ENCODE results near the gene PDE11A. TPM values are rescaled to one million over a fixed set of nuclear protein-coding genes. Genes with fewer than 3 reads are reported as not detected.

PDE11A gene
- total RNA-seq, 4 donors from 2014 or later: 0.85 to 2.3 (median 2.1) TPM; not detected in 1

DNA sequence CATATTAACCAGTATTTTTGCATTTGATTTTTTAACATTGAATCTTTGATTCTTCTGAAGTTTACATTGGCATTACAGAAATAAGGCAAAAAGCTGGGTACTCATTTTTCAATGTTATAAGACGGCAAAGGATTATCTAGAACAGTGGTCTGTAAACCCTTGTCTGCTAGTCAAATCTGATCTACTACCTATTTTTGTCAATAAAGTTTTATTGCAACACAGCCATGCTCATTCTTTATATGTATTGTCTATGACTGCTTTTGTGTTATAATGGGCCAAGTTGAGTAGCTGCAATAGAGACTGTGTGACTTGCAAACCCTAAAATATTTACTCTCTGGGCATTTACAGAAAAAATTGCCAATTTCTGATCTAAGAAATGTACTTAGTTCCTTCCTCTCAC lies 181.0 kb downstream of the PDE11A start:
- TF ChIP-seq, protein P1, sequence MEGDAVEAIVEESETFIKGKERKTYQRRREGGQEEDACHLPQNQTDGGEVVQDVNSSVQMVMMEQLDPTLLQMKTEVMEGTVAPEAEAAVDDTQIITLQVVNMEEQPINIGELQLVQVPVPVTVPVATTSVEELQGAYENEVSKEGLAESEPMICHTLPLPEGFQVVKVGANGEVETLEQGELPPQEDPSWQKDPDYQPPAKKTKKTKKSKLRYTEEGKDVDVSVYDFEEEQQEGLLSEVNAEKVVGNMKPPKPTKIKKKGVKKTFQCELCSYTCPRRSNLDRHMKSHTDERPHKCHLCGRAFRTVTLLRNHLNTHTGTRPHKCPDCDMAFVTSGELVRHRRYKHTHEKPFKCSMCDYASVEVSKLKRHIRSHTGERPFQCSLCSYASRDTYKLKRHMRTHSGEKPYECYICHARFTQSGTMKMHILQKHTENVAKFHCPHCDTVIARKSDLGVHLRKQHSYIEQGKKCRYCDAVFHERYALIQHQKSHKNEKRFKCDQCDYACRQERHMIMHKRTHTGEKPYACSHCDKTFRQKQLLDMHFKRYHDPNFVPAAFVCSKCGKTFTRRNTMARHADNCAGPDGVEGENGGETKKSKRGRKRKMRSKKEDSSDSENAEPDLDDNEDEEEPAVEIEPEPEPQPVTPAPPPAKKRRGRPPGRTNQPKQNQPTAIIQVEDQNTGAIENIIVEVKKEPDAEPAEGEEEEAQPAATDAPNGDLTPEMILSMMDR (IDR thresholded peaks at IDR 0.05): no peak
- no peak for TF ChIP-seq POLR2A (IDR thresholded peaks at IDR 0.05)
- H3K36me3 ChIP-seq: no peaks in the 10 kb centered on the region
- H3K27me3 ChIP-seq: no peaks in the 10 kb centered on the region
- intact Hi-C loops (cut with DNase I; ENCODE audit: low total_unique reads): no loop called here
- H3K4me3 ChIP-seq: no peak overlapping the region
- DNase-seq: no peak
- H3K9me3 ChIP-seq: no peaks in the 10 kb centered on the region
- H3K27ac ChIP-seq: no peak overlapping the region
- no peaks in the 10 kb centered on the region for H3K4me1 ChIP-seq

DNA sequence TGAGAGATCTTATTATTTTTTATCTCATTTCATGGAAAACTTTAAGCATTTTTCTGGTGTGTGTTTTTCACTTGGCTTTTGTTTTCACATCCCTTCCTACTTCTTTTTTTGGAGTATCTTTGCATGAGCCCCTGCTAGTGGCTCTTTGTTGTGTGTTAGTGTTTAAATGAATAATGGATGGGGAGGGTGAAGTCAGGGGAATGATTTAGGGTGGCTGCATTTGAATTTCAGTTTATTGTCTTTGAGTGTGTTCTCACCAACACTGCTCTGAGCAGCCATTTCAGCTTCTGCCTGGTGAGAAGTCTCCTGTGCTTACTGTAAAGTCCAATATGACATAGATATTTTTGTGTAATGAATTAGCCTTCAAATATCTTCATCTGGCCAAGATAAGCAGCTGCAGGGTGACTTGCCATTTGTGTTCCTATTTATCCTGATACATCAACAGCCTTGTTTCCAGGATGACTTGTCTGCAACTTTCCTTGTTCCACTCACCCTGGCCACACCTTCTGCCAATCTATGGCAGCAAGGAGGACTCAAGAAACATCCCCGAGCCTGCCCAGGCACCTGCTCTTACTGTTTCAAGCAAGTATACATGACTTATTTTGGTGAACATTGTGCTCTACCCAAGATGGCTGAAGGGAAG lies 182.6 kb downstream of the PDE11A start:
- no peak for TF ChIP-seq POLR2A (IDR thresholded peaks at IDR 0.05)
- TF ChIP-seq, protein P1 (IDR thresholded peaks at IDR 0.05): no peak
- Histone ChIP-seq H3K27ac (no peak overlapping the region), H3K9me3 (no peaks in the 10 kb centered on the region), H3K4me1 (no peaks in the 10 kb centered on the region), H3K27me3 (no peaks in the 10 kb centered on the region), H3K4me3 (no peak overlapping the region), H3K36me3 (no peaks in the 10 kb centered on the region)
- no peak for DNase-seq
- intact Hi-C loops (cut with DNase I; ENCODE audit: low total_unique reads): no loop called here

DNA sequence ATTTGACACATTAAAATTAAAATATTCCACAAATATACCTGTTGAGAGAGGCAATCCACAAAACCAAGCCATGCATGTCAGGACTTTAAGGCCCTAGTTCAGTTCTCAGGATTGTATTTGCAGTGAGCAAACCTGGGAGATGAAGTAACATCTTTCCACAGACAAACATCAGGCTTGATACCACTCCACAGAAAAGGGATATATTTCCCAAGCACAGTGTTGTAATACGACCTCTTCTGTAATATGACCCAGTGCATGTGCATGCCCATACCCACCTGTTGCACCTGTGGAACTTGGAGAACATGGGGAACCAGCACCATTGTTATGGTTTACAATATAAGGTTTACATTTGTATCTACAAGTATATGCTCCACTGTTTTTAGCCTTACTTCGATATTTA lies 184.0 kb downstream of the PDE11A start:
- Histone ChIP-seq H3K4me3 (no peak overlapping the region), H3K27me3 (no peaks in the 10 kb centered on the region), H3K9me3 (no peaks in the 10 kb centered on the region), H3K4me1 (no peaks in the 10 kb centered on the region), H3K27ac (no peak overlapping the region), H3K36me3 (no peaks in the 10 kb centered on the region)
- DNase-seq: no peak
- intact Hi-C loops (cut with DNase I; ENCODE audit: low total_unique reads): no loop called here
- TF ChIP-seq, protein P1 (IDR thresholded peaks at IDR 0.05): no peak
- TF ChIP-seq POLR2A (IDR thresholded peaks at IDR 0.05): no peak

DNA sequence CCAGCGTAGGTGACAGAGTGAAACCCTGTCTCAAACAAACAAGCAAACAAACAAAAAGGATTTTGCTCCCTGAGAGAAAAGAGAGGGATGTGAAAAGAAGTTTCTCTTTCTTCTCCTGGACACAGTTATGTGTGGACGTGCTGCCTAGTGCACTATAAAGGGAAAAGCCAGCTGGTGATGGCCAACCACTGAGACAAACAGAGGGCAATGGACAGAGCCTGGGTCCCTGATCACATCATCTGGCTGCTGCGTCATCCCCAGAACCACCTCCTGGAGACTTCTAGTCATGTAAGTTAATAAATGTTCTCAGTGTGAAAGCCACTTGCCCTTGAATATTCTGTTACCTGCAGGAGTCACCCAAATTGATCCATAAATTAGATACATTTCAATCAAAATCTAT lies 184.9 kb downstream of the PDE11A start:
- Histone ChIP-seq H3K4me3 (no peak overlapping the region), H3K36me3 (no peaks in the 10 kb centered on the region), H3K27ac (no peak overlapping the region), H3K9me3 (no peaks in the 10 kb centered on the region), H3K4me1 (no peaks in the 10 kb centered on the region), H3K27me3 (no peaks in the 10 kb centered on the region)
- DNase-seq: no peak
- intact Hi-C loops (cut with DNase I; ENCODE audit: low total_unique reads): no loop called here
- no peak for TF ChIP-seq POLR2A (IDR thresholded peaks at IDR 0.05)
- TF ChIP-seq, protein P1 (IDR thresholded peaks at IDR 0.05): no peak

DNA sequence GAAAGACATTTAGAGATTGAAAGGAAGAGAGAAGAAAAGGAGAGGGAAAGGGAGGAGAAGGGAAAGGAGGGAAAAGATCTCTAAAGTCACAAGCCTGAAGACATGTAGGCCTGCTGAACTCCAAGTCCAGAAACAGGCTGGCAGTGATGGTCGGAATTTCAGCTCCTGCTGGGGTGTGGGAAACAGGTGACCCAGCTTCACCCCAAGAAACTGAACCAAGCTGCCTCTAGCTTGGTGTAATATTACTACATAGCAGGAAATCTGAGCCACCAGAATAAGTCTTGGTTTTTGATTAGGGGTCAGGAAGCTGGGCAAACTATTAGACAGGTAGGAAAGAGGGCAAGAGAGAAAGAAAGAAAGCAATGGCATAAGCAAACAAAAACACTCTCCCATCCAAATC lies 185.8 kb downstream of the PDE11A start:
- Histone ChIP-seq H3K27ac (no peak overlapping the region), H3K36me3 (no peaks in the 10 kb centered on the region), H3K9me3 (no peaks in the 10 kb centered on the region), H3K4me3 (no peak overlapping the region), H3K27me3 (no peaks in the 10 kb centered on the region), H3K4me1 (no peaks in the 10 kb centered on the region)
- TF ChIP-seq POLR2A (IDR thresholded peaks at IDR 0.05): no peak
- TF ChIP-seq, protein P1 (IDR thresholded peaks at IDR 0.05): no peak
- intact Hi-C loops (cut with DNase I; ENCODE audit: low total_unique reads): no loop called here
- DNase-seq: no peak

All from uterus (tissue), 4 donors.